Neutrophil (primary cell): ENCODE results near the gene OR10A4.
"Not testable (repeated sequence)": the region's sequence is repeated elsewhere in the genome, so short reads cannot be mapped to it uniquely, and the experiment has no call there.

ENCODE experiments used
- H3K27ac ChIP-seq: fragments of 200-600 bp; sonication (generic); 2 replicates; pipeline ENCODE4 v1.5.1; 2016; ENCODE audit warnings: mild to moderate bottlenecking, moderate library complexity
- H3K27me3 ChIP-seq: fragments of 200-600 bp; sonication (generic); 2 replicates; pipeline ENCODE4 v1.6.0; 2016; ENCODE audit warnings: mild to moderate bottlenecking
- H3K36me3 ChIP-seq: fragments of 200-600 bp; sonication (generic); 2 replicates; pipeline ENCODE4 v1.5.1; 2017
- H3K4me1 ChIP-seq, 2 experiments: fragments of 200-600 bp in 1 of 2; sonication (generic) in 1 of 2; 1 replicate in 1 of 2; 2 replicates in 1 of 2; pipeline versions ENCODE4 v1.5.1 to v1.6.1; 2013 to 2016; ENCODE audit warnings: low read depth in 1 of 2, low read length in 1 of 2, mild to moderate bottlenecking in 1 of 2, moderate library complexity in 1 of 2; ENCODE audit not compliant: control insufficient read depth in 1 of 2, insufficient read depth in 1 of 2
- H3K4me3 ChIP-seq, 2 experiments: fragments of 200-600 bp in 1 of 2; sonication (generic) in 1 of 2; 1 replicate in 1 of 2; 2 replicates in 1 of 2; pipeline ENCODE4 v1.5.1; 2013 to 2016; ENCODE audit warnings: low read depth in 1 of 2, low read length in 1 of 2, mild to moderate bottlenecking in 1 of 2, moderate library complexity in 1 of 2
- H3K9me3 ChIP-seq: fragments of 200-600 bp; sonication (generic); 2 replicates; pipeline ENCODE4 v1.5.1; 2016
- TF ChIP-seq, protein P1 (sequence below): fragments of 200-600 bp; sonication (generic); IDR thresholded peaks from 2 replicates; pipeline ENCODE4 v1.5.1; 2016; ENCODE audit warnings: antibody characterized with exemption

Gene OR10A4

DNA sequence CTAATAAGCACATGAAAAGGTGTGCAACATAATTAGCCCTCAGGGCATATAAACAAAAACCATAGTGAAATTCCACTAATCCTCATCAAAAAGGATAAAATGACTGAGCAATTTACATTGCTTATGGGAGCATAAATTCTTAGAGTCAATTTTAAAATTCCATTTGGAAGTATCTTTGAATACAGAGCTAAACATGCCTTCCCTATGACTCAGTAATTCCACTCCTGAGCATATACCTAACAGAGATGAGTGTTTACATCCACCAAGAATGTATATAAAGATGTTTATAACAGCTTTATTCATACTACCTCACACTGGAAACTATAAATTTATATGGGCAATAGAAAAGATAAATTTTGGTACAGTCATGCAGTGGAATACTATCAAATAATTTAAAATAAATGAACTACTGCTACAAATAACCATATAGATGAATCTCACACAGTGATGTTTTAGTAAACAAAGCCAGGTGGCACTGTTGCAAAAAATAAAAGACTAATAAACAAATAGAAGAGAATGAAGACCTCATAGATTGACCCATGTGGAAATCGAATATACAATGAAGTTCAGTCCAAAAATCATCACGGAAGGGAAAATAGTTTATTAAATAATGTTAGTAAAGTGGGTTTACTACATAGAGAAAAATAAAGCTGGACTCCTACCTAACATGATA lies 24.0 kb downstream of the OR10A4 start:
- no peaks in the 10 kb centered on the region for H3K27me3 ChIP-seq
- H3K27ac ChIP-seq, result no peak overlapping the region
- TF ChIP-seq, protein P1, sequence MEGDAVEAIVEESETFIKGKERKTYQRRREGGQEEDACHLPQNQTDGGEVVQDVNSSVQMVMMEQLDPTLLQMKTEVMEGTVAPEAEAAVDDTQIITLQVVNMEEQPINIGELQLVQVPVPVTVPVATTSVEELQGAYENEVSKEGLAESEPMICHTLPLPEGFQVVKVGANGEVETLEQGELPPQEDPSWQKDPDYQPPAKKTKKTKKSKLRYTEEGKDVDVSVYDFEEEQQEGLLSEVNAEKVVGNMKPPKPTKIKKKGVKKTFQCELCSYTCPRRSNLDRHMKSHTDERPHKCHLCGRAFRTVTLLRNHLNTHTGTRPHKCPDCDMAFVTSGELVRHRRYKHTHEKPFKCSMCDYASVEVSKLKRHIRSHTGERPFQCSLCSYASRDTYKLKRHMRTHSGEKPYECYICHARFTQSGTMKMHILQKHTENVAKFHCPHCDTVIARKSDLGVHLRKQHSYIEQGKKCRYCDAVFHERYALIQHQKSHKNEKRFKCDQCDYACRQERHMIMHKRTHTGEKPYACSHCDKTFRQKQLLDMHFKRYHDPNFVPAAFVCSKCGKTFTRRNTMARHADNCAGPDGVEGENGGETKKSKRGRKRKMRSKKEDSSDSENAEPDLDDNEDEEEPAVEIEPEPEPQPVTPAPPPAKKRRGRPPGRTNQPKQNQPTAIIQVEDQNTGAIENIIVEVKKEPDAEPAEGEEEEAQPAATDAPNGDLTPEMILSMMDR, result no peak
- H3K36me3 ChIP-seq, result no peaks in the 10 kb centered on the region
- no peak overlapping the region for H3K4me3 ChIP-seq
- H3K9me3 ChIP-seq, result no peaks in the 10 kb centered on the region
- H3K4me1 ChIP-seq, result no peaks in the 10 kb centered on the region

DNA sequence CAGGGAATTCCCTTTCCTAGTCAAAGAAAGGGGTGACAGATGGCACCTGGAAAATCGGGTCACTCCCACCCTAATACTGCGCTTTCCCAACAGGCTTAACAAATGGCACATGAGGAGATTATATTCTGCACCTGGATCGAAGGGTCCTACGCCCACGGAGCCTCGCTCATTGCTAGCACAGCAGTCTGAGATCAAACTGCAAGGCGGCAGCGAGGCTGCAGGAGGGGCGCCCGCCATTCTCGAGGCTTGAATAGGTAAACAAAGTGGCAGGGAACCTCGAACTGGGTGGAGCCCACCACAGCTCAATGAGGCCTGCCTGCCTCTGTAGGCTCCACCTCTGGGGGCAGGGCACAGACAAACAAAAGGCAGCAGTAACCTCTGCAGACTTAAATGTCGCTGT lies 28.4 kb downstream of the OR10A4 start:
- H3K4me1 ChIP-seq, H3K4me3 ChIP-seq, H3K9me3 ChIP-seq, H3K27me3 ChIP-seq, H3K27ac ChIP-seq, H3K36me3 ChIP-seq: not testable (repeated sequence)

DNA sequence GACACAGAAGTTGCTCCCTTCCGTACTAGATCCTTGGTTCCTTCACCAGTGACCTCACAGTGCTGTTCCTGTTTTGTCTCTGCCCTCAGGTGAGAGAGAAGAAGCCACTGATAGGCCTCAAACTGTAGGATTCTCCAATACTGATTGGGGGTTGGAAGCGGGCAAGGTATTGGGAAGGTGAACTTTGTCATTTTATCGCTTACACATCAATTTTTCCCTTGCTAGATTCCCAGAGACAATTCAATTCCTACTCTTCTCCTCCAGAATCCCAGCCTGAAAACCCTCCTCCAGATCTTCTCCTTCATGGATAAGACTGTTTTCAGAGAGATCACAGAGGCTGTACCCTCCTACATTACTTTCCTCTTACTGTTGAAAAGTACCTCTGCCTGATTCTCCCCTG lies 35.0 kb downstream of the OR10A4 start:
- no peaks in the 10 kb centered on the region for H3K36me3 ChIP-seq
- H3K27me3 ChIP-seq, result no peaks in the 10 kb centered on the region
- H3K9me3 ChIP-seq, result no peaks in the 10 kb centered on the region
- no peaks in the 10 kb centered on the region for H3K4me1 ChIP-seq
- TF ChIP-seq, protein P1, result no peak
- H3K27ac ChIP-seq, result no peak overlapping the region
- no peak overlapping the region for H3K4me3 ChIP-seq

DNA sequence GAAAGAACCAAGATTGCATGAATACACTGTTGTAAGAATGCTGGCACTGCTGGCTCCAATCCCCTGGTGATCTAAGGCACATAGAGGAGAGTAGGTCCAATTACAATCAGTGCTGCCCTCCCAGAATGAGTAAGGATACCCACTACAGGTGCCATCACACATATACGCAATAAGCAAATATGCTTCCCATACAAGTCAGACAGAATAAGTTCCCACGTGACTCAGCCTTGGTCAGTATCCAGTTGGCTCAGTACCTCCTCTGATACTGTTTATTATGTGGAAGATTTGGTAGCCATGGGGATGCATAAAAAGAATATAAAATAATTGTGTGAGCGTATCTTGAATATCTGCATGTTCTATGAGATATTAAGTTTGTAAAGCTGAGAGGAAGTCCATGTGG lies 35.5 kb downstream of the OR10A4 start:
- TF ChIP-seq, protein P1, result no peak
- H3K4me1 ChIP-seq, result no peaks in the 10 kb centered on the region
- H3K9me3 ChIP-seq, result no peaks in the 10 kb centered on the region
- H3K4me3 ChIP-seq, result no peak overlapping the region
- H3K36me3 ChIP-seq, result no peaks in the 10 kb centered on the region
- H3K27me3 ChIP-seq, result no peaks in the 10 kb centered on the region
- H3K27ac ChIP-seq, result no peak overlapping the region

DNA sequence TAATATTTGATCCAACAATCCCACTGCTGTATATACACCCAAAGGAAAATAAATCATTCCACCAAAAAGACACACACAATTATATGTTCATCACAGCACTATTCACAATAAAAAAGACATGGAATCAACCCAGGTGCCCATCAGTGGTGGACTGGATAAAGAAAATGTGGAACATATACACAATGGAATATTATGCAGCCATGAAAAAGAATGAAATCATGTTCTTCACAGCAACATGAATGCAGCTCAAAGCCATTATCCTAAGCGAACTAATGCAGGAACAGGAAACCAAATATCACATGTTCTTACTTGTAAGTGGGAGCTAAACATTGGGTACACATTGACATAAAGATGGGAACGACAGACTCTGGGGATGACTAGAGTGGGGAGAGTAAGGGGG lies 43.3 kb downstream of the OR10A4 start:
- Histone ChIP-seq H3K27me3 (peaks cover 5% of the 10 kb centered on the region), H3K27ac (no peak overlapping the region), H3K4me1 (no peaks in the 10 kb centered on the region), H3K9me3 (no peaks in the 10 kb centered on the region), H3K4me3 (no peak overlapping the region), H3K36me3 (no peaks in the 10 kb centered on the region)
- TF ChIP-seq, protein P1, result no peak

DNA sequence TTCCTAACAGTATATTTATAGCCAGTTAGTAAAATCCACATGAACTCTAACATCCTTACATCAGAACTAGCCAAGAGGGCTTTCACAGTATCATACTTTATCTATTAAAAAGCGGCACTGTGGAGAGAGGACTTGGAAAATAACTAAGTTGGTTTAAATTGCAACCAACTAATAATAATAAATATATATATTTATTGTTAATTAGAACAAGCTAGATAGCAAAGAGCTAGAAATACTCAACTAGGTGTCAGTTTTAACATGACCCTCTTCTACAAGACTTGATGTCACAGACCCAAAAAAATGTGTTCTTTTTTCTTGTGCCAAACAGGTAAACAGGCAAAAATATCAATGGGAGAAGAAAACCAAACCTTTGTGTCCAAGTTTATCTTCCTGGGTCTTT lies 44.3 kb downstream of the OR10A4 start, which contains the start of gene OR2D3:
TSS of gene OR2D3 (plus strand) at position 301 of the 400 bp plus-strand sequence. CDS start at position 301, 0 bp downstream.
- TF ChIP-seq, protein P1, result no peak
- Histone ChIP-seq H3K9me3 (no peaks in the 10 kb centered on the region), H3K4me3 (no peak within 1 kb of the TSS), H3K4me1 (no peaks in the 10 kb centered on the region), H3K36me3 (no peaks in the 10 kb centered on the region), H3K27me3 (peaks cover 12% of the 10 kb centered on the region), H3K27ac (no peak within 1 kb of the TSS)
